SK-N-SH treated with all-trans-retinoic acid at 6 μM for 48 hours (cell line): ENCODE measurements around the gene MED31.

Experiments
- ATAC-seq: fragments of 200-7000 bp; cut with Tn5 transposase; 3 replicates; pipeline ENCODE4 v1.9.1; 2020; ENCODE audit warnings: mild to moderate bottlenecking, moderate library complexity
- ARNTL ChIP-seq: fragments of 450-650 bp; formaldehyde crosslinking; IDR thresholded peaks from 2 replicates; pipeline ENCODE4 v1.5.0; 2020; ENCODE audit warnings: low read depth, mild to moderate bottlenecking, moderate library complexity, borderline replicate concordance
- BACH2 ChIP-seq: fragments of 250-450 bp; sonication (Bioruptor Pico); IDR thresholded peaks from 2 replicates; pipeline ENCODE4 v1.9.0; 2021; ENCODE audit warnings: mild to moderate bottlenecking, borderline replicate concordance
- CREB5 ChIP-seq: fragments of 250-450 bp; sonication (Bioruptor Pico); IDR thresholded peaks from 2 replicates; pipeline ENCODE4 v1.5.1; 2020; ENCODE audit warnings: low read depth, mild to moderate bottlenecking, moderate library complexity
- CSDC2 ChIP-seq: fragments of 250-450 bp; sonication (Bioruptor Pico); IDR thresholded peaks from 2 replicates; pipeline ENCODE4 v1.5.0; 2020; ENCODE audit warnings: mild to moderate bottlenecking, moderate library complexity
- CSRNP3 ChIP-seq: fragments of 250-450 bp; sonication (Bioruptor Pico); IDR thresholded peaks from 2 replicates; pipeline ENCODE4 v1.5.1; 2021; ENCODE audit warnings: mild to moderate bottlenecking, moderate library complexity
- ESRRG ChIP-seq: fragments of 250-450 bp; sonication (Bioruptor Pico); IDR thresholded peaks from 2 replicates; pipeline ENCODE4 v1.6.1; 2021; ENCODE audit warnings: mild to moderate bottlenecking
- GLIS3 ChIP-seq: fragments of 250-450 bp; sonication (Bioruptor Pico); IDR thresholded peaks from 2 replicates; pipeline ENCODE4 v1.5.0; 2020; ENCODE audit warnings: mild to moderate bottlenecking, moderate library complexity
- ISL1 ChIP-seq: fragments of 250-450 bp; sonication (Bioruptor Pico); IDR thresholded peaks from 2 replicates; pipeline ENCODE4 v2.1.2; 2022; ENCODE audit warnings: mild to moderate bottlenecking, moderate library complexity
- OSR1 ChIP-seq: fragments of 250-450 bp; sonication (Bioruptor Pico); IDR thresholded peaks from 2 replicates; pipeline ENCODE4 v1.8.0; 2022; ENCODE audit warnings: moderate library complexity, mild to moderate bottlenecking, inconsistent platforms
- PATZ1 ChIP-seq: fragments of 250-450 bp; sonication (Bioruptor Pico); IDR thresholded peaks from 2 replicates; pipeline ENCODE4 v1.8.0; 2020; ENCODE audit warnings: mild to moderate bottlenecking, moderate library complexity, borderline replicate concordance
- POU6F1 ChIP-seq: fragments of 250-450 bp; sonication (Bioruptor Pico); IDR thresholded peaks from 2 replicates; pipeline ENCODE4 v1.8.0; 2021; ENCODE audit warnings: low read depth, mild to moderate bottlenecking, moderate library complexity, borderline replicate concordance
- PPARA ChIP-seq: fragments of 250-450 bp; sonication (Bioruptor Pico); IDR thresholded peaks from 2 replicates; pipeline ENCODE4 v1.5.0; 2020; ENCODE audit warnings: mild to moderate bottlenecking, borderline replicate concordance
- RARB ChIP-seq: fragments of 250-450 bp; sonication (Bioruptor Pico); IDR thresholded peaks from 2 replicates; pipeline ENCODE4 v1.8.0; 2021; ENCODE audit warnings: mild to moderate bottlenecking, moderate library complexity
- SNAI2 ChIP-seq: fragments of 250-450 bp; sonication (Bioruptor Pico); IDR thresholded peaks from 2 replicates; pipeline ENCODE4 v1.5.0; 2020; ENCODE audit warnings: mild to moderate bottlenecking, moderate library complexity
- TCF4 ChIP-seq: fragments of 250-450 bp; sonication (Bioruptor Pico); IDR thresholded peaks from 2 replicates; pipeline ENCODE4 v1.8.0; 2021; ENCODE audit warnings: mild to moderate bottlenecking, moderate library complexity, borderline replicate concordance
- TOX ChIP-seq: fragments of 250-450 bp; sonication (Bioruptor Pico); IDR thresholded peaks from 2 replicates; pipeline ENCODE4 v1.8.0; 2021; ENCODE audit warnings: mild to moderate bottlenecking, moderate library complexity, borderline replicate concordance
- TSHZ2 ChIP-seq: fragments of 250-450 bp; sonication (Bioruptor Pico); IDR thresholded peaks from 2 replicates; pipeline ENCODE4 v1.5.0; 2020; ENCODE audit warnings: mild to moderate bottlenecking, moderate library complexity
- ZC3H10 ChIP-seq: fragments of 250-450 bp; sonication (Bioruptor Pico); IDR thresholded peaks from 2 replicates; pipeline ENCODE4 v1.5.1; 2021; ENCODE audit warnings: mild to moderate bottlenecking, moderate library complexity
- ZFP3 ChIP-seq: fragments of 250-450 bp; sonication (Bioruptor Pico); IDR thresholded peaks from 2 replicates; pipeline ENCODE4 v1.5.0; 2020; ENCODE audit warnings: mild to moderate bottlenecking, moderate library complexity
- ZFP30 ChIP-seq: fragments of 450-650 bp; formaldehyde crosslinking; IDR thresholded peaks from 2 replicates; pipeline ENCODE4 v1.5.0; 2022; ENCODE audit warnings: mild to moderate bottlenecking, moderate library complexity
- ZNF565 ChIP-seq: fragments of 450-650 bp; formaldehyde crosslinking; conservative IDR thresholded peaks from 2 replicates; pipeline ENCODE4 v1.5.0; 2020; ENCODE audit warnings: low read depth, mild to moderate bottlenecking, moderate library complexity
- ZNF70 ChIP-seq: fragments of 450-650 bp; formaldehyde crosslinking; IDR thresholded peaks from 2 replicates; pipeline ENCODE4 v1.5.0; 2020; ENCODE audit warnings: mild to moderate bottlenecking, moderate library complexity
- ZNF8 ChIP-seq: fragments of 450-650 bp; formaldehyde crosslinking; IDR thresholded peaks from 2 replicates; pipeline ENCODE4 v1.5.0; 2020; ENCODE audit warnings: mild to moderate bottlenecking, moderate library complexity

Gene MED31

GRCh38 chr17:6683081-6683684 is 31.8 kb upstream of the MED31 start:
- no peak for TF ChIP-seq CSDC2
- TF ChIP-seq CREB5 (CRISPR knock-in tag), result no peak
- TF ChIP-seq ARNTL (CRISPR knock-in tag), result no peak
- TF ChIP-seq GLIS3 (CRISPR knock-in tag), result no peak
- no peak for TF ChIP-seq TSHZ2 (CRISPR knock-in tag)
- TF ChIP-seq ZFP3, result no peak
- TF ChIP-seq ZNF70, result no peak
- no peak for TF ChIP-seq ISL1 (CRISPR knock-in tag)
- no peak for TF ChIP-seq ZNF565 (CRISPR knock-in tag)
- no peak for TF ChIP-seq TCF4 (CRISPR knock-in tag)
- no peak for TF ChIP-seq PPARA (CRISPR knock-in tag)
- TF ChIP-seq OSR1 (CRISPR knock-in tag), result no peak
- no peak for TF ChIP-seq CSRNP3
- TF ChIP-seq RARB (CRISPR knock-in tag), result no peak
- no peak for TF ChIP-seq ZC3H10 (CRISPR knock-in tag)
- no peak for TF ChIP-seq SNAI2 (CRISPR knock-in tag)
- no peak for TF ChIP-seq ZNF8
- TF ChIP-seq ESRRG, result no peak
- no peak for TF ChIP-seq TOX (CRISPR knock-in tag)
- no peak for TF ChIP-seq BACH2
- TF ChIP-seq, all 23 proteins: peak for 0
- ATAC-seq, result no peak

- TF ChIP-seq GLIS3 (CRISPR knock-in tag) (no peak), TOX (CRISPR knock-in tag) (no peak), OSR1 (CRISPR knock-in tag) (no peak), PPARA (CRISPR knock-in tag) (no peak), BACH2 (no peak), CREB5 (CRISPR knock-in tag) (no peak), PATZ1 (CRISPR knock-in tag) (no peak), RARB (CRISPR knock-in tag) (no peak), ZC3H10 (CRISPR knock-in tag) (no peak), ZNF8 (no peak), ZFP3 (no peak)
These were observed 30.9 kb upstream of the MED31 start for GRCh38 chr17:6682339-6682738.

GRCh38 chr17:6681671-6682070 is 30.3 kb upstream of the MED31 start:
- TF ChIP-seq GLIS3 (CRISPR knock-in tag) (no peak), TCF4 (CRISPR knock-in tag) (no peak), ZNF70 (no peak), ZNF565 (CRISPR knock-in tag) (no peak), ESRRG (no peak), SNAI2 (CRISPR knock-in tag) (no peak), TSHZ2 (CRISPR knock-in tag) (no peak), ZFP30 (CRISPR knock-in tag) (no peak), ZFP3 (no peak), POU6F1 (CRISPR knock-in tag) (no peak), OSR1 (CRISPR knock-in tag) (no peak), ARNTL (CRISPR knock-in tag) (no peak)
- ATAC-seq, result no peak

More at GRCh38 chr17:6682339-6682738, 30.9 kb upstream of the MED31 start:
- no peak for ATAC-seq
